ENCODE data around the gene POLR1G. TPM values are rescaled to one million over a fixed set of nuclear protein-coding genes. Genes with fewer than 3 reads are reported as not detected.

Gene POLR1G
- total RNA-seq, 3 donors from 2014 or later = 3.2 to 4.1 (median 3.2) TPM

DNA sequence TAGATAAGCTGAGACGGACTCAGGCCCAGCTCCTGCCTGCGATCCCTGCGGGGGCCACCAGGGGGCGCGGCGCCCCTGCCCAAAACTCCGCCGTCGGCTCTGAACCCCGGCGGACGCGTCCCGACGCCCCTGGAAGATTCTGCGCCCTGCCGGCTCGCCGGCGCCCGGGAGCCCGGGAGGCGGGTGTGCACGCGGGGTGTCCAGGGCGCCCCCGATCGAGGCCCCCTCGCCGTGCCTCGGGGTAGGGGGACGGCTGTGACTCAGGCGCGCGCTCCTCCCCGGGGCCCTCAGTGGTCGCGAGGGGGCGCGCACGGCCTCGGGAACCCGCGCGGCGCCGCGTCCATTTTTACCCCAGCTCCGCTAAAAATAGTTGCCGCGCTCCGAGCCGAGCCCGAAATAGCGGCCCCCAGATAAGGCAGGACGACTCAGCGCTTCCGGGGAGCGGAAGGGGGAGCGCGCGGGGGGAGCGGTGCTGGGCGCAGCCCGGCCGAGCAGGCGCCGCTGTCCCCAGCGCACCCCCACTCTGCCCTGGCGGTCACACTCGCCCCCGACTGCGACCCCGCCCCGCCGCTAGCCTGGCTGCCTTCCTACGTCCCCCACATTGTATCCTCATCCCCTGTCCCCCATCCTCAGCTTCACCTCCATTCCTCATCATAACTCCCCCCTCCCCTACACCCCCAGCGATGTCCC, 33.3 kb downstream of the POLR1G start:
- Histone ChIP-seq H3K4me1 (ENCODE audit: low read depth) (peaks cover 14% of the 10 kb centered on the region), H3K4me3 (peak overlapping the region; percentile 54), H3K36me3 (ENCODE audit: low read depth) (no peaks in the 10 kb centered on the region), H3K9me3 (no peaks in the 10 kb centered on the region)
- intact Hi-C loops (cut with DNase I, micrococcal nuclease) = loop anchor here (2.0 kb wide), 1 partner anchor 39 kb away; no protein-coding TSS in a partner anchor
- DNase-seq = peak; percentile 89 to 90 (median 90)
- peak; percentile 66 for ATAC-seq
- TF ChIP-seq, protein P1, sequence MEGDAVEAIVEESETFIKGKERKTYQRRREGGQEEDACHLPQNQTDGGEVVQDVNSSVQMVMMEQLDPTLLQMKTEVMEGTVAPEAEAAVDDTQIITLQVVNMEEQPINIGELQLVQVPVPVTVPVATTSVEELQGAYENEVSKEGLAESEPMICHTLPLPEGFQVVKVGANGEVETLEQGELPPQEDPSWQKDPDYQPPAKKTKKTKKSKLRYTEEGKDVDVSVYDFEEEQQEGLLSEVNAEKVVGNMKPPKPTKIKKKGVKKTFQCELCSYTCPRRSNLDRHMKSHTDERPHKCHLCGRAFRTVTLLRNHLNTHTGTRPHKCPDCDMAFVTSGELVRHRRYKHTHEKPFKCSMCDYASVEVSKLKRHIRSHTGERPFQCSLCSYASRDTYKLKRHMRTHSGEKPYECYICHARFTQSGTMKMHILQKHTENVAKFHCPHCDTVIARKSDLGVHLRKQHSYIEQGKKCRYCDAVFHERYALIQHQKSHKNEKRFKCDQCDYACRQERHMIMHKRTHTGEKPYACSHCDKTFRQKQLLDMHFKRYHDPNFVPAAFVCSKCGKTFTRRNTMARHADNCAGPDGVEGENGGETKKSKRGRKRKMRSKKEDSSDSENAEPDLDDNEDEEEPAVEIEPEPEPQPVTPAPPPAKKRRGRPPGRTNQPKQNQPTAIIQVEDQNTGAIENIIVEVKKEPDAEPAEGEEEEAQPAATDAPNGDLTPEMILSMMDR (IDR thresholded peaks at IDR 0.05) = peak; percentile 97

DNA sequence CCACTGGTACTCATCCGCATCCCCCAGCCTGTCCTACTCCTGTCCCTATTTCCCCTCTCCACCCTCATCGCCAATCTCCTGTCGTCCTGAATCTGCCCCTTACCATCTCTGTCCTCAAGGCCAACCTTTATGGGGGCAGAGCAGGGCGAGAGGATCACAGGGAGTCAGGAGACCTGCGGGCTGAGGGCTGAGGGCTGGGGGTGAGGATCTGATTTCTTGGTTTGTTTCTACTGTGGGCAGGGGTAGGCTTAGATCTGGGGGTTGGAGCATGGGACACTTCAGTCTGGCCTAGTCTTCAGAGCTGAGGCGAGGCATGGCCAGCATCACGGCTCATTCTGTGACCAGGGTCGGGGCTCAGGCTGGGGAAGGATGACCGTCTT, 33.8 kb downstream of the POLR1G start:
- DNase-seq = no peak
- no peak for ATAC-seq
- Histone ChIP-seq H3K4me1 (ENCODE audit: low read depth) (peaks cover 19% of the 10 kb centered on the region), H3K4me3 (no peak overlapping the region), H3K36me3 (ENCODE audit: low read depth) (no peaks in the 10 kb centered on the region), H3K9me3 (no peaks in the 10 kb centered on the region)
- TF ChIP-seq, protein P1 (IDR thresholded peaks at IDR 0.05) = no peak
- intact Hi-C loops (cut with DNase I, micrococcal nuclease) = no loop called here

DNA sequence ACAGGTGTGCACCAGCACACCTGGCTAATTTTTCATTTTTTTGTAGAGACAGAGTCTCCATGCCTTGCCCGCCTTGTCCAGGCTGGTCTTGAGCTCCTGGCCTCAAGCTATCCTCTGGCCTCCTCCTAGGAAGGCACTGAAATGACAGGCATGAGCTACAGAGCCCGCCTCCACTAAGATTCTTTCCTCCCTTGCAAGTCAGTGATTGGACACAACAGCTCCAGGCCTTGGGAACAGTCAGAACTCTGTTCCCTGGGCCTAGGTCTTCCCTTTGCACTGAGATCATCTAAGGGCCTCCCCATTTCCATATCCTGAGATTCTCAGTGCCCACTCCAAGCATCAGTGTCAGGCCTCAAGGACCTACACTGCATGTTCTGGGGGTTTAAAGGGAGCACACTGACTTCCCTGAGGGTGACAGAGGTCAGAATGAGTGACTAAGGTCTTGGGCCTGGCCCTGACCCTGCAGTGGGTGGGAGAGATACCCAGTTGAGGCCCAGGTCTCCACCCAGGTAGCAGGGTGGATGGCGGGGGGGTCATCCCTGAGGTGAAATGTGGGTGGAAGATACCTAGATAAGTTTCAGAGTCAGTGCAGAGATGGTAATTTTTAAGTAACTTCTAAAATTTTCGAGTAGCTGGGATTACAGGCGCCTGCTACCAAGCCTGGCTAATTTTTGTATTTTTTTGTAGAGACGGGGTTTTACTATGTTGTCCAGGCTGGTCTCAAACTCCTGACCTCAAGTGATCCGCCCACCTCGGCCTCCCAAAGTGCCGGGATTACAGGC, 34.6 kb downstream of the POLR1G start:
- intact Hi-C loops (cut with DNase I, micrococcal nuclease) = no loop called here
- no peak overlapping the region for H3K4me3 ChIP-seq

DNA sequence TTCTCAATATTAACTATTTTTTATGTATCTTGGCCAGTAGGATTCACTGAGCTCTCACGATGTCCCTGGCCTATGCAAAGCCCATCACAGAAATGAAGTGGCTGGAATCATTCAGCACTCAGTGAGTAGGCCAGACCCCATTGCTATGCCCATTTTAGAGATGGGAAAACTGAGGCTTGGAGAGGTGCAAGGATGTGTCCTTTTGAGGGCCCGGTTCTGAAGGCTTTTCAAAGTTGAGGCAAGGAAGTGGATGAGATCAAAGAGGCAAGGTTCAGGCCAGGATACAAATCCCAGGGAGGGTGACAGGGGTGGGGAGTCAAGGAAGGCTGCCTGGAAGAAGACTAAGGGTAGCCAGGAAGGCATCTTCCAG, 35.9 kb downstream of the POLR1G start:
- TF ChIP-seq, protein P1 (IDR thresholded peaks at IDR 0.05) = no peak
- no peaks in the 10 kb centered on the region for H3K36me3 ChIP-seq (ENCODE audit: low read depth)
- peaks cover 31% of the 10 kb centered on the region for H3K4me1 ChIP-seq (ENCODE audit: low read depth)
- intact Hi-C loops (cut with DNase I, micrococcal nuclease) = no loop called here
- no peak overlapping the region for H3K4me3 ChIP-seq
- H3K9me3 ChIP-seq = no peaks in the 10 kb centered on the region
- DNase-seq (no peak), ATAC-seq (no peak)

More for the DNA sequence above, 34.6 kb downstream of the POLR1G start:
- ATAC-seq = no peak
- TF ChIP-seq, protein P1 (IDR thresholded peaks at IDR 0.05) = no peak
- Histone ChIP-seq H3K9me3 (no peaks in the 10 kb centered on the region), H3K4me1 (ENCODE audit: low read depth) (peaks cover 21% of the 10 kb centered on the region), H3K36me3 (ENCODE audit: low read depth) (no peaks in the 10 kb centered on the region)
- no peak for DNase-seq

DNA sequence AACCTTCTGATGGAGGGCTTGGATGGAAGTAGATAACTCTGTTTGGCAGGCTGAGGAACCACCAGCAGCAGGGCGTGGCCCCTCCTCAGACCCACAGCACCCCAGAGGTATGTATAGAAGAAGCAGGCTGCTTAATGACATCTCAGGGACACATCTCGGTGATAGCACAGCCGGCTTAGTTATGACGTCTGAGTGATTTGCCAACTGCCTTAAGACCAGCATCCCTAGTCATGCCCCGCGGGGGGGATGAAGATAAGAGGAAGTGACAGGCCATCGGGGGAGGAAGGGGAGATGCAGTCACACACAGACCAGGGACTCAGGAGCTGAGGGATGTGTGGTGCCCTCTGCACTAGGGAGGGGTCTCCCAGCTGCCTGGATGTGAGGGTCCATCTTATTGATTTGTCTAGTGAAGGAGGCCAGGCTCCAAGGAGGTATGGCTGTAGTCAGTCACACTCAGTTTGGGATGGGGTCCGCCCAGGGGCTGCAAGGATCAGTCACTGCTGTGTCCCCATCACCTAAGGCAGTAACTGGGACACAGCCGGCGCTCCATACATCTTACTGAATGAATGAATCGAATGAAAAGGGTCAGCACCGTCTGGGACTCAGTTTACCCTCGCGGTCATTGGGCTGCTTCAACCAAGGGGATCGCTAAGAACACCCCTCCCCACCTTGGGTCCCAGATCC, 36.5 kb downstream of the POLR1G start:
- no peaks in the 10 kb centered on the region for H3K36me3 ChIP-seq (ENCODE audit: low read depth)
- H3K9me3 ChIP-seq = no peaks in the 10 kb centered on the region
- no peak for ATAC-seq
- peak in 2 of 3 donors; percentile 61 to 75 for DNase-seq
- intact Hi-C loops (cut with DNase I, micrococcal nuclease) = no loop called here
- no peak overlapping the region for H3K4me3 ChIP-seq
- peaks cover 36% of the 10 kb centered on the region for H3K4me1 ChIP-seq (ENCODE audit: low read depth)
- TF ChIP-seq, protein P1 (IDR thresholded peaks at IDR 0.05) = no peak
